Cardiac muscle cell (in vitro differentiated cells and primary cell): ENCODE results near the gene SPECC1. TPM values are rescaled to one million over a fixed set of nuclear protein-coding genes. Genes with fewer than 3 reads are reported as not detected.

Experiments
- DNase-seq, 2 donors: peaks; one replicate each; pipeline versions ENCODE4 v3.0.0 to v3.0.0-alpha.2; 2010 to 2017; ENCODE audit warnings: low read depth in 1 of 2, low spot score in 1 of 2
- H3K27ac ChIP-seq: fragments of 200-600 bp; sonication (generic); 2 replicates; pipeline ENCODE4 v1.5.1; 2016
- H3K27me3 ChIP-seq: fragments of 200-600 bp; sonication (generic); 2 replicates; pipeline ENCODE4 v1.6.0; 2016; ENCODE audit warnings: control low read depth
- H3K36me3 ChIP-seq: fragments of 200-600 bp; sonication (generic); 2 replicates; pipeline ENCODE4 v1.5.1; 2016; ENCODE audit warnings: control low read depth
- H3K4me1 ChIP-seq: fragments of 200-600 bp; sonication (generic); 2 replicates; pipeline ENCODE4 v1.8.1; 2017; ENCODE audit warnings: low read depth, mild to moderate bottlenecking, mixed run types
- H3K4me3 ChIP-seq: fragments of 200-600 bp; sonication (generic); 2 replicates; pipeline ENCODE4 v1.5.1; 2016; ENCODE audit warnings: mild to moderate bottlenecking
- H3K9me3 ChIP-seq: fragments of 200-600 bp; sonication (generic); 2 replicates; pipeline ENCODE4 v1.5.1; 2017; ENCODE audit warnings: low read depth, mild to moderate bottlenecking, control low read depth
- CTCF ChIP-seq: IDR thresholded peaks from 2 replicates; pipeline ENCODE4 v1.5.1; 2012; ENCODE audit warnings: low read depth, mild to moderate bottlenecking, low read length
- polyA plus RNA-seq: library from polyadenylated mRNA; unstranded; fragments of >200 nt; fragmentation: Nextera tagmentation; extraction: Ambion mirVana; gene quantifications from 2 replicates; pipeline ENCODE4 v1.2.1, GENCODE V29; 2016
- total RNA-seq: library from RNA; depleted of rRNA; stranded (reverse); fragments of >200 nt; gene quantifications from 2 replicates; pipeline ENCODE4 v1.2.3, GENCODE V29; 2016

Gene SPECC1
- total and polyA plus RNA-seq, 2 experiments from 2014 or later: 13.6 to 48.7 TPM

GRCh38 chr17:20085283-20085845, 76.2 kb downstream of the SPECC1 start:
- Histone ChIP-seq H3K9me3 (no peaks in the 10 kb centered on the region), H3K27ac (no peak overlapping the region), H3K27me3 (no peaks in the 10 kb centered on the region), H3K36me3 (no peaks in the 10 kb centered on the region), H3K4me1 (no peaks in the 10 kb centered on the region), H3K4me3 (no peak overlapping the region)
- no peak for TF ChIP-seq CTCF
- DNase-seq: peak in 1 of 2 donors; percentile 64

- Histone ChIP-seq H3K36me3 (no peaks in the 10 kb centered on the region), H3K27ac (no peak overlapping the region), H3K27me3 (no peaks in the 10 kb centered on the region), H3K4me3 (no peak overlapping the region), H3K4me1 (peaks cover under 1% of the 10 kb centered on the region), H3K9me3 (no peaks in the 10 kb centered on the region)
- no peak for TF ChIP-seq CTCF
- DNase-seq: no peak
These were observed 77.4 kb downstream of the SPECC1 start for GRCh38 chr17:20086416-20087076.

- no peak for DNase-seq
- Histone ChIP-seq H3K9me3 (no peaks in the 10 kb centered on the region), H3K4me3 (no peak overlapping the region), H3K4me1 (peaks cover 6% of the 10 kb centered on the region), H3K27me3 (no peaks in the 10 kb centered on the region), H3K27ac (no peak overlapping the region), H3K36me3 (no peaks in the 10 kb centered on the region)
- TF ChIP-seq CTCF: no peak
These were observed 78.5 kb downstream of the SPECC1 start for GRCh38 chr17:20087538-20088250.

GRCh38 chr17:20089756-20090547, 80.8 kb downstream of the SPECC1 start:
- Histone ChIP-seq H3K4me1 (peaks cover 6% of the 10 kb centered on the region), H3K27me3 (no peaks in the 10 kb centered on the region), H3K27ac (no peak overlapping the region), H3K36me3 (no peaks in the 10 kb centered on the region), H3K4me3 (no peak overlapping the region), H3K9me3 (no peaks in the 10 kb centered on the region)
- DNase-seq: no peak
- no peak for TF ChIP-seq CTCF

GRCh38 chr17:20091174-20092029, 82.2 kb downstream of the SPECC1 start:
- Histone ChIP-seq H3K27ac (no peak overlapping the region), H3K4me1 (peaks cover 6% of the 10 kb centered on the region), H3K36me3 (no peaks in the 10 kb centered on the region), H3K27me3 (no peaks in the 10 kb centered on the region), H3K4me3 (no peak overlapping the region), H3K9me3 (no peaks in the 10 kb centered on the region)
- peak in 1 of 2 donors; percentile 94 for DNase-seq
- TF ChIP-seq CTCF: no peak
